PFSK-1 (cell line): ENCODE measurements around the gene NSMF.

ENCODE experiments used
- FOXP2 ChIP-seq: optimal IDR thresholded peaks from 2 replicates; pipeline ENCODE3; 2011; ENCODE audit warnings: borderline replicate concordance, control low read depth, inconsistent platforms; ENCODE audit not compliant: insufficient read depth; ENCODE audit errors: extremely low read length, extremely low read depth
- POLR2AphosphoS5 ChIP-seq: IDR thresholded peaks from 2 replicates; pipeline ENCODE4 v1.6.1; 2012; ENCODE audit warnings: low read depth, mild to moderate bottlenecking, control low read depth, low read length, moderate library complexity
- SIN3A ChIP-seq: IDR thresholded peaks from 2 replicates; pipeline ENCODE4 v1.6.1; 2012; ENCODE audit warnings: mild to moderate bottlenecking, low read length, moderate library complexity, borderline replicate concordance; ENCODE audit not compliant: insufficient read depth
- TAF1 ChIP-seq: IDR thresholded peaks from 2 replicates; pipeline ENCODE4 v1.6.1; 2012; ENCODE audit warnings: low read length, control low read depth, borderline replicate concordance; ENCODE audit not compliant: insufficient read depth
- TF ChIP-seq, protein P1 (sequence below), 2 experiments: IDR thresholded peaks; 2 replicates each; pipeline versions ENCODE4 v1.6.1 to v1.8.0; 2011 to 2012; ENCODE audit warnings: low read depth in 2 of 2, low read length in 2 of 2, control low read depth in 1 of 2, inconsistent platforms in 1 of 2, mild to moderate bottlenecking in 1 of 2, moderate library complexity in 1 of 2; ENCODE audit not compliant: insufficient read depth in 1 of 2

Gene NSMF

DNA sequence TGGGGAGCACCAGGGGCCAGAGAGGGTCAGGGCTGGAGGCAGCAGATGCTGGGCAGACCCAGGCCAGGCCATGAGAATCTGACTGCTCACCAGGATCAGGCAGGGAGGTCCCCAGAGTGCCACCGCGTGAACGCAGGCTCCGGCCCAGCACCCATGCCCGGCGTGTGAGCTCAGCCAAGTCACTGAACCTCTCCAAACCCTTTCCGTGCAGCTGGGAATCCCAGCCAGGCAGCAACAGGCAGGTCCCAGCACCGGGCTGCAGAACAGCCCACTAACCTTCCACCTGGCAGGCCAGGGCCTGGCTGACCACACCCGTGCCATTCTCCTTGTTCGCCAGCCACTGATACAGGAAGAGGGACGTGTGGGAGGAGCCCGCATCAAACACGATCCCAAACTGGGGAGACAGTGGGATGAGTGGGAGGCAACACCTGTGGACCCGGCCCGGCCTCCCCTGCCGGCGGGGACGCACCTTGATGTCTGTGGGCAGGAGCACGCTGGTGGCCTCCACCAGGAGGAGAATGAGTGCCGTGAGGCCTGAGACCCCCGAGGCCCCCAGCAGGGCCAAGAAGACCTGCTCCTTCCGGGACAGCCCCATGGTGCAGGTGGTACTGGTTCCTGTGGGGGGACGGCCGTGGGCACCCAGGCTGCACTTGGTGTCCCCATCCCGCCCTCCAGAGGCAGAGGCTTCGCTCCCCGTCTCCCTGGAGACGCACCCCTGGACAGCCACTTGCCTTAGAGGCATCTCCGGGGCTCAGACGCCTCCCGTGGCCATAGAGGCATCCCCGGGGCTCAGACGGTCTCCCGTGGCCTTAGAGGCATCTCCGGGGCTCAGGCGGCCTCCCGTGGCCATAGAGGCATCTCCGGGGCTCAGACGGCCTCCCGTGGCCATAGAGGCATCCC lies 21.2 kb downstream of the NSMF start:
- TF ChIP-seq FOXP2 (no peak), TAF1 (no peak), POLR2AphosphoS5 (no peak), SIN3A (no peak)
- TF ChIP-seq, protein P1, sequence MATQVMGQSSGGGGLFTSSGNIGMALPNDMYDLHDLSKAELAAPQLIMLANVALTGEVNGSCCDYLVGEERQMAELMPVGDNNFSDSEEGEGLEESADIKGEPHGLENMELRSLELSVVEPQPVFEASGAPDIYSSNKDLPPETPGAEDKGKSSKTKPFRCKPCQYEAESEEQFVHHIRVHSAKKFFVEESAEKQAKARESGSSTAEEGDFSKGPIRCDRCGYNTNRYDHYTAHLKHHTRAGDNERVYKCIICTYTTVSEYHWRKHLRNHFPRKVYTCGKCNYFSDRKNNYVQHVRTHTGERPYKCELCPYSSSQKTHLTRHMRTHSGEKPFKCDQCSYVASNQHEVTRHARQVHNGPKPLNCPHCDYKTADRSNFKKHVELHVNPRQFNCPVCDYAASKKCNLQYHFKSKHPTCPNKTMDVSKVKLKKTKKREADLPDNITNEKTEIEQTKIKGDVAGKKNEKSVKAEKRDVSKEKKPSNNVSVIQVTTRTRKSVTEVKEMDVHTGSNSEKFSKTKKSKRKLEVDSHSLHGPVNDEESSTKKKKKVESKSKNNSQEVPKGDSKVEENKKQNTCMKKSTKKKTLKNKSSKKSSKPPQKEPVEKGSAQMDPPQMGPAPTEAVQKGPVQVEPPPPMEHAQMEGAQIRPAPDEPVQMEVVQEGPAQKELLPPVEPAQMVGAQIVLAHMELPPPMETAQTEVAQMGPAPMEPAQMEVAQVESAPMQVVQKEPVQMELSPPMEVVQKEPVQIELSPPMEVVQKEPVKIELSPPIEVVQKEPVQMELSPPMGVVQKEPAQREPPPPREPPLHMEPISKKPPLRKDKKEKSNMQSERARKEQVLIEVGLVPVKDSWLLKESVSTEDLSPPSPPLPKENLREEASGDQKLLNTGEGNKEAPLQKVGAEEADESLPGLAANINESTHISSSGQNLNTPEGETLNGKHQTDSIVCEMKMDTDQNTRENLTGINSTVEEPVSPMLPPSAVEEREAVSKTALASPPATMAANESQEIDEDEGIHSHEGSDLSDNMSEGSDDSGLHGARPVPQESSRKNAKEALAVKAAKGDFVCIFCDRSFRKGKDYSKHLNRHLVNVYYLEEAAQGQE (IDR thresholded peaks at IDR 0.05; ENCODE audit: insufficient read depth in 1 of 2, low read depth in 2 of 2, low read length in 2 of 2) = no peak

DNA sequence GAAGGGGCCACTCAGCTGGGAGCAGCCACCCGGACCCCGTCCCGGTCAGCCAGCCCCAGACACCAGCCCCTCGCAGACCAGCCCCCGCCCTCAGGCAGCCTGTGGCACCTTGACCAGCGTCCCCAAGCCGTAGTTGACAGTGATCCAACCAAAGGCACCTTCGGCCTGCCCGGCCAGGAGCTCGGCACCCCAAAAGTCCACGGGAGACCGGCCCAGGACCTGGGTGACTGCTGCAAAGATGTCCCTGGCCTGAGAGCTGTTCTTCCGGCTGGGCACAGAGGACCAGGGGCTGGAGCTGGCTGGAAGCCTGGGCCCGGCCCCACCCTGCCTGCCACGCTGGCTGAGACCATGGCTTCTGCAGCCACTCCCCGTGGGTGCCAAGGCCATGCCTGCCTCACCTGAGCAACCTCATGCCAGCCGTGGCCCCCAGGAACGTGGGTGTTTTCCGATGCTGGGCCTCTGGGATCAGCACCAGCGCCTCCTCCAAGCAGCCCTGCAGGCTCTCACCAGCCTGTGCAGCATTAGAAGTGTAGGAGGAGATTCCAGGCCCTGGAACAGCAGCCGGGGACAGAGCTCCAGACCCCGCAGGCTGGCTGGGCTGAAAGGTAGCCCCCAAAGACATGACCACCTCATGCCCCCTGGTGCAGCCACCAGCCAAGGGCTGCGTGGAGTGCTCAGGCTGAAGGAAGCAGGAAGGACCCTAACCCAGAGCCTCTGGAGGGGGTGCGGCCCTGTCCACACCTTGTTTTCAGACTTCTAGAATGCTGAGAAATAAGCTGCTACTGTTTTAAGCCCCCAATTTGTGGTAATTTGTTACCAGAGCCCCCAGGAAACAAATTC lies 22.2 kb downstream of the NSMF start:
- TF ChIP-seq POLR2AphosphoS5 (no peak), TAF1 (no peak), FOXP2 (no peak), SIN3A (no peak)
- TF ChIP-seq, protein P1 (IDR thresholded peaks at IDR 0.05; ENCODE audit: insufficient read depth in 1 of 2, low read depth in 2 of 2, low read length in 2 of 2) = no peak

DNA sequence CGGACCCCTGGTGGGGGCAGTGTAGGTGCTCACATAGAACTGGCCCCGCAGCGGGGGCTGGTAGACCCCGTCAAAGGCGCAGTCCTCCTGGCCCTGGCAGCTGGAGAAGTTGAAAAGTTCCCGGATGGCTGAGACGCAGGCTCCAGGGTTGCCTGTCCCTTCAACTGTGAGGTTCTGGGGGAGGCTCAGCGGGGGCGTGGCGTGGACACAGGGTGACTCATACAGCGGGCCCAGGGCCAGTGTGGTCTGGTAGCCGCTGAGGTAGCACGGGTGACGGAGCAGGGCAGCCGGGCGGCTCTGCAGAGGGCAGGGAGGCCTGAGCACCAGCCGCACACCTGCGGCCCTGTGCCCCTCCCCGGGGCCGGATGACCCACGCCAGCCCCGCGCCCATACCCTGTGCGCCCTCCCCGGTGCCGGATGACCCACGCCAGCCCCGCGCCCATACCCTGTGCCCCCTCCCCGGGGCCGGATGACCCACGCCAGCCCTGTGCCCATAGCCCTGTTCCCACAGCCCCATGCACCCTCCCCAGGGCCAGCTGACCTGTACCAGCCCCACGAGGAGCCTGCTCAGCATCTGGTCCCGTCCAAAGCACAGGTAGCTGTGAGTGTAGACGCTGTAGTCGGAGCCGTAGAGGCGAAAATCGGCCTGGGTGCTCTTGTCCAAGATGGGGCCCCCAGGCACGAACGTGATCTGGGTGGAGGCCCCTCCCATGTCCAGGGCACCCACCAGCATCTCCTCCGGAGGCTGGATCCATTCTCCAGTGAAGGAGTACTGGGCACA lies 23.0 kb downstream of the NSMF start:
- TF ChIP-seq, protein P1 (IDR thresholded peaks at IDR 0.05; ENCODE audit: insufficient read depth in 1 of 2, low read depth in 2 of 2, low read length in 2 of 2) = no peak
- TF ChIP-seq POLR2AphosphoS5 (no peak), SIN3A (no peak), TAF1 (no peak), FOXP2 (no peak)

DNA sequence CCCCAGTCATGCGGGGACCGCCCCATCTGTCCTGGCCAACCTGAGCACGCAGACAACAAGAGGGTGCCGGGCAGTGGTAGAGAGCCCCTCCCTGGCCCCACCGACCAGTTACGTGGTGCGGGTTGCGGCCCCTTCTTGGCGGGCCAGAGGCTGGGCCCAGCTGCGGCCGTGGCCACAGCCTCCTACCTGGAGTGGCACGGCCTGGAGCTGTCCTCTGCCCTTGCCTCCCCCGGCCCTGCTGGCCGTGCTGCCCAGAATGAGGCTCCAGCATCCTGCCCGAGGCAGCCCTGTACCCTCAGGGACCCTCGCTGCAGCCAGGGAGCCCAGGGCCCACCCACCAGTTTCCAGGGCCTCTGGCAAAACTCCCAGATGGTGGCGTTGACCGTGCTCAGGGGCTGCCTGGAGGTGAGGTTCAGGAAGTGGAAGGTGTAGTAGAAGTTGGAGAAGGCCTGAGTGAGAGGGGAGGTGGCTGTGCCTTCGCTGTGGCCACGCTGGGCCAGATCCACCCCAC lies 23.7 kb downstream of the NSMF start:
- TF ChIP-seq FOXP2 (no peak), TAF1 (no peak), POLR2AphosphoS5 (no peak), SIN3A (no peak)
- TF ChIP-seq, protein P1 (IDR thresholded peaks at IDR 0.05; ENCODE audit: insufficient read depth in 1 of 2, low read depth in 2 of 2, low read length in 2 of 2) = no peak
